H1 (cell line): ENCODE results near the gene STX18. TPM values are rescaled to one million over a fixed set of nuclear protein-coding genes. Genes with fewer than 3 reads are reported as not detected.

ENCODE experiments used
- CTCF ChIA-PET: fragments of 300-600 bp; sonication (Branson Sonifier 250); formaldehyde crosslinking; loops from one replicate; lab custom pipeline; 2021; ENCODE audit not compliant: partially characterized antibody; lab: Charles Lee
- POLR2A ChIA-PET: fragments of 300-600 bp; sonication (Branson Sonifier 250); formaldehyde crosslinking; loops from one replicate; lab custom pipeline; 2021; ENCODE audit warnings: inconsistent platforms; ENCODE audit not compliant: partially characterized antibody; lab: Charles Lee
- DNase-seq, 2 experiments: peaks; one replicate each; pipeline versions ENCODE4 v3.0.0 to v3.0.0-alpha.2; 2010 to 2022; ENCODE audit warnings: low spot score in 2 of 2, low read depth in 1 of 2, mixed read lengths in 1 of 2
- FAIRE-seq: peaks from 2 replicates; lab custom pipeline; 2011; peaks lifted over from hg19 to GRCh38; lab: Jason Lieb, UNC
- H2AFZ ChIP-seq: 2 replicates; pipeline ENCODE4 v1.8.1; 2012; ENCODE audit warnings: low read length, inconsistent platforms
- H2AK5ac ChIP-seq: 2 replicates; pipeline ENCODE4 v1.6.1; 2013; ENCODE audit warnings: low read depth, low read length
- H2BK120ac ChIP-seq: replicated peaks from 2 replicates; pipeline ENCODE3; 2013; ENCODE audit warnings: low read depth, low read length, inconsistent platforms
- H2BK12ac ChIP-seq: 2 replicates; pipeline ENCODE4 v1.6.1; 2013; ENCODE audit warnings: low read depth, low read length
- H2BK15ac ChIP-seq: 2 replicates; pipeline ENCODE4 v1.6.1; 2013; ENCODE audit warnings: low read length
- H2BK20ac ChIP-seq: 2 replicates; pipeline ENCODE4 v1.6.1; 2013; ENCODE audit warnings: low read length
- H2BK5ac ChIP-seq: 2 replicates; pipeline ENCODE4 v1.6.1; 2013; ENCODE audit warnings: low read depth, low read length
- H3K14ac ChIP-seq: 2 replicates; pipeline ENCODE4 v1.6.1; 2013; ENCODE audit warnings: inconsistent platforms; ENCODE audit not compliant: insufficient read length
- H3K18ac ChIP-seq: 2 replicates; pipeline ENCODE4 v1.6.1; 2013; ENCODE audit warnings: low read length; ENCODE audit errors: extremely low read depth
- H3K23ac ChIP-seq: 2 replicates; pipeline ENCODE4 v1.6.1; 2013; ENCODE audit warnings: inconsistent platforms; ENCODE audit not compliant: insufficient read length
- H3K23me2 ChIP-seq: 2 replicates; pipeline ENCODE4 v1.6.1; 2013; ENCODE audit warnings: low read depth, low read length
- H3K27ac ChIP-seq: 2 replicates; pipeline ENCODE4 v1.6.1; 2011; ENCODE audit warnings: low read depth, low read length, inconsistent platforms
- H3K27me3 ChIP-seq, 4 experiments: replicated peaks in 1 of 4; 1 replicate in 1 of 4; 2 replicates in 3 of 4; pipeline versions ENCODE4 v1.6.1 to v1.8.1; 2011 to 2013; ENCODE audit warnings: low read length in 3 of 4, mild to moderate bottlenecking in 3 of 4, inconsistent platforms in 2 of 4, mixed read lengths in 2 of 4, moderate library complexity in 1 of 4; ENCODE audit not compliant: control insufficient read depth in 3 of 4, insufficient read depth in 3 of 4; ENCODE audit errors: extremely low read depth in 1 of 4
- H3K36me3 ChIP-seq, 4 experiments: 2 replicates each; pipeline versions ENCODE4 v1.6.1 to v1.8.1; 2011 to 2013; ENCODE audit warnings: mild to moderate bottlenecking in 4 of 4, low read length in 3 of 4, moderate library complexity in 2 of 4, control low read depth in 1 of 4, inconsistent platforms in 1 of 4; ENCODE audit not compliant: insufficient read depth in 4 of 4, control insufficient read depth in 2 of 4
- H3K4ac ChIP-seq: replicated peaks from 2 replicates; pipeline ENCODE3; 2013; ENCODE audit warnings: low read length, low read depth, mixed read lengths, inconsistent platforms; ENCODE audit not compliant: insufficient read length
- H3K4me1 ChIP-seq, 4 experiments: replicated peaks in 1 of 4; 1 replicate in 1 of 4; 2 replicates in 3 of 4; pipeline versions ENCODE4 v1.6.1 to v1.8.1; 2011 to 2013; ENCODE audit warnings: low read length in 3 of 4, inconsistent platforms in 2 of 4, mixed read lengths in 1 of 4; ENCODE audit not compliant: insufficient read depth in 4 of 4, control insufficient read depth in 3 of 4
- H3K4me2 ChIP-seq, 2 experiments: 2 replicates each; pipeline versions ENCODE4 v1.6.1 to v1.8.1; 2011 to 2013; ENCODE audit warnings: low read depth in 2 of 2, low read length in 2 of 2, control low read depth in 1 of 2, inconsistent platforms in 1 of 2, mild to moderate bottlenecking in 1 of 2; ENCODE audit not compliant: insufficient read depth in 1 of 2
- H3K4me3 ChIP-seq, 4 experiments: fragments of 200-600, 300-600 bp in 1 of 4; sonication (generic), shearing (Covaris generic), sonication (Bioruptor Twin) in 1 of 4; 2 replicates each; pipeline versions ENCODE4 v1.5.1 to v1.8.1; 2011 to 2016; ENCODE audit warnings: low read length in 4 of 4, low read depth in 3 of 4, control low read depth in 2 of 4, inconsistent platforms in 2 of 4, mild to moderate bottlenecking in 2 of 4, mixed read lengths in 1 of 4, moderate library complexity in 1 of 4; ENCODE audit not compliant: insufficient read depth in 2 of 4; ENCODE audit errors: extremely low read depth in 1 of 4
- H3K56ac ChIP-seq: replicated peaks from 2 replicates; pipeline ENCODE3; 2013; ENCODE audit warnings: low read depth, mild to moderate bottlenecking, mixed read lengths, low read length, inconsistent platforms; ENCODE audit not compliant: insufficient read length
- H3K79me1 ChIP-seq: 2 replicates; pipeline ENCODE4 v1.6.1; 2013; ENCODE audit warnings: low read depth, low read length, control low read depth
- H3K79me2 ChIP-seq, 2 experiments: 2 replicates each; pipeline versions ENCODE4 v1.6.1 to v1.8.1; 2012 to 2013; ENCODE audit warnings: low read length in 2 of 2, mild to moderate bottlenecking in 2 of 2, inconsistent platforms in 1 of 2; ENCODE audit not compliant: insufficient read depth in 2 of 2, control insufficient read depth in 1 of 2
- H3K9ac ChIP-seq, 4 experiments: replicated peaks in 1 of 4; 1 replicate in 1 of 4; 2 replicates in 3 of 4; pipeline versions ENCODE4 v1.6.1 to v1.8.1; 2011 to 2013; ENCODE audit warnings: low read depth in 3 of 4, low read length in 3 of 4, control low read depth in 2 of 4, mild to moderate bottlenecking in 2 of 4, moderate library complexity in 2 of 4, inconsistent platforms in 1 of 4; ENCODE audit errors: extremely low read depth in 1 of 4
- H3K9me3 ChIP-seq, 2 experiments: 2 replicates each; pipeline versions ENCODE4 v1.6.1 to v1.8.1; 2012 to 2013; ENCODE audit warnings: mild to moderate bottlenecking in 2 of 2, moderate library complexity in 2 of 2, control low read depth in 1 of 2, inconsistent platforms in 1 of 2, low read depth in 1 of 2, low read length in 1 of 2, mixed read lengths in 1 of 2; ENCODE audit not compliant: insufficient read depth in 2 of 2
- H4K20me1 ChIP-seq, 2 experiments: replicated peaks in 1 of 2; 2 replicates each; pipeline versions ENCODE3 to v1.8.1; 2011 to 2013; ENCODE audit warnings: inconsistent platforms in 2 of 2, low read length in 2 of 2, mild to moderate bottlenecking in 1 of 2; ENCODE audit not compliant: insufficient read depth in 2 of 2, control insufficient read depth in 1 of 2
- H4K5ac ChIP-seq: 2 replicates; pipeline ENCODE4 v1.6.1; 2013; ENCODE audit warnings: low read length, low read depth, mixed read lengths, inconsistent platforms; ENCODE audit not compliant: insufficient read length
- H4K8ac ChIP-seq: 2 replicates; pipeline ENCODE4 v1.8.0; 2013; ENCODE audit warnings: mild to moderate bottlenecking, moderate library complexity, low read length, inconsistent platforms; ENCODE audit not compliant: insufficient read depth; ENCODE audit errors: extremely low read depth
- H4K91ac ChIP-seq: replicated peaks from 2 replicates; pipeline ENCODE3; 2013; ENCODE audit warnings: low read length, mixed read lengths, inconsistent platforms; ENCODE audit not compliant: insufficient read length
- BACH1 ChIP-seq: IDR thresholded peaks from 2 replicates; pipeline ENCODE4 v1.6.1; 2012; ENCODE audit warnings: low read length, improper control_type of control experiment
- BRCA1 ChIP-seq: IDR thresholded peaks from 2 replicates; pipeline ENCODE4 v1.6.1; 2012; ENCODE audit warnings: low read depth, low read length, improper control_type of control experiment
- TAF1 ChIP-seq: IDR thresholded peaks from 2 replicates; pipeline ENCODE4 v1.6.1; 2011; ENCODE audit warnings: mild to moderate bottlenecking, low read depth, low read length
- WGBS, 2 experiments: shearing (Covaris generic) in 1 of 2; methylation state at CpG; one replicate each; pipeline versions ENCODE4 v1.1.6 to v1.1.7; 2013 to 2015; ENCODE audit warnings: low lambda C conversion rate in 2 of 2, mixed read lengths in 2 of 2, inconsistent platforms in 1 of 2, low coverage in 1 of 2, missing lambda C conversion rate in 1 of 2; ENCODE audit not compliant: insufficient replicate concordance in 2 of 2, insufficient coverage in 1 of 2, insufficient read length in 1 of 2; ENCODE audit errors: extremely low coverage in 1 of 2, missing lambda C conversion rate in 1 of 2; 5-methylcytosine and 5-hydroxymethylcytosine counted together
- polyA plus RNA-seq, 7 experiments: library from polyadenylated mRNA; depleted of rRNA in 3 of 7; stranded (reverse) in 5 of 7; unstranded in 2 of 7; fragments of >200 nt in 5 of 7; fragments of 200-250 nt in 2 of 7; gene quantifications; 1 replicate in 5 of 7; 2 replicates in 1 of 7; 4 replicates in 1 of 7; pipeline versions ENCODE4 v1.2.1 to v1.2.3, GENCODE V29; 2011 to 2013; ENCODE audit warnings: missing spikeins in 2 of 7, mixed read lengths in 2 of 7
- total RNA-seq: library from RNA; stranded (reverse); fragmentation: NEBNext Ultra II Directional; extraction: Animal tissue kit (Norgen Biotek cat#: 25700); gene quantifications from 2 replicates; pipeline ENCODE4 v1.2.1, GENCODE V29; 2021

The STX18 gene
- total and polyA plus RNA-seq, 2 of the 8 experiments (the other 6 are each of a cell fraction or from before 2014, with no cell fraction given): 14.6 to 18.3 TPM

DNA sequence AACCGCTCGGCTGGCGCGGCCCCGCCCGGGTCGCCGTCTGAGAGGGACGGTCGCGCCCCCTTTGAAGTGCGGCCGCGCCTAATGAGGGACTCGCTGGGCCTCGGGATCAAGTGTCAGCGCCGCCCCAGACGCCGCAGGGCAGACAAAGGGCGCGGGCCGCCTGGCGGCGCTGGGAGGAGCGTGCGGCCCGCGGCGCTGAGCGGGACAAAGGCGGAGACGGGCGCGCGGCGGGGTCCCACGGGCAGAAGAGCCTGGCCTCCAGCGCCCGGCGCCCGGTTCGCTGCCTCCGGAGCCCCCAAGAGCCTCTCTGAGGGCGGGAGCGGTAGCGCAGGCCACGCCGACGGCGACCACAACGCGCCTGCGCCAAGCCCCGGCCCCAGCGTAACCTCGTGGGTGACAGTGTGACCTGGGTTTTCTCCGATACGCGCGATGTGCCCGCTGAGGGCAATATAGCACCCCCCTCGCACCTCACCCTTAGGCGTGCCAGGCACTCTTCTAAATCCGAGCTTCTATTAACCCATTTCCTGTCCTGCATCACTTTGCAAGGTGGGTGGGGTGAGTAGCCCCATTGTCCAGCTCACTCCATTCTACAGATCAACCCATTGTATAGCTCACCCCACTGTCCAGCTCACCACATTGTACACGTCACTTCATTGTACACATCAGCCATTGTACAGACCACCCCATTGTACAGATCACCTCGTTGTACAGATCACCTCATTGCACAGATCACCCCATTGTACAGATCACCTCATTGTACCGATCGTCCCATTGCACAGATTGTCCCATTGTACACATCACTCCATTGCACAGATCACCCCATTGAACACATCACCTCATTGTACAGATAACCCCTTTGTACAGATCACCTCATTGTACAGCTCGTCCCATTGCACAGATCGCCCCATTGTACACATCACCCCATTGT is 33.7 kb upstream of the STX18 start:
- no peak overlapping the region for H3K23ac ChIP-seq
- POLR2A ChIA-PET: interaction anchor here (0.6 to 1.8 kb wide), 8 partner anchors 9 to 202 kb away, joined by 3 to 5 read pairs (median 3); no protein-coding TSS in a partner anchor
- TF ChIP-seq BACH1: no peak
- 0 out of 2 replicates have a peak, but pooled peaks have one; percentile 33 for TF ChIP-seq TAF1
- TF ChIP-seq BRCA1: no peak

More for the DNA sequence above, 33.7 kb upstream of the STX18 start:
- 19% methylated on average over 55 of the region's 71 CpGs; no CpG with 5 or more reads in 1 of the 2 experiments for WGBS, 2 experiments
- Histone ChIP-seq H3K18ac (peak overlapping the region; percentile 19), H3K23me2 (peaks cover 4% of the 10 kb centered on the region; the same call in 1 of the 2 replicates), H3K27ac (no peak overlapping the region), H3K36me3 (no peaks in the 10 kb centered on the region), H3K9me3 (no peaks in the 10 kb centered on the region), H4K20me1 (peaks cover 10 to 22% of the 10 kb centered on the region in 2 experiments), H2AFZ (peak overlapping the region; percentile 18; the same call in 1 of the 2 replicates), H3K4me1 (peaks cover 4 to 11% (median 7%) of the 10 kb centered on the region in 4 experiments; a peak in 4 of 7 replicates), H2BK120ac (no peak overlapping the region), H3K79me1 (no peaks in the 10 kb centered on the region), H2AK5ac (peak overlapping the region; percentile 44; the same call in 1 of the 2 replicates), H4K91ac (no peak overlapping the region), H3K9ac (peak overlapping the region in 1 of 4 experiments; percentile 19; a peak in 2 of 7 replicates), H3K14ac (no peak overlapping the region), H3K56ac (no peak overlapping the region), H2BK15ac (peak overlapping the region; percentile 54; the same call in 1 of the 2 replicates), H3K4me3 (peak overlapping the region; percentile 28 to 63 (median 50); a peak in 7 of 8 replicates), H2BK5ac (no peak overlapping the region), H4K8ac (peak overlapping the region; percentile 54; the same call in 1 of the 2 replicates), H3K4ac (no peak overlapping the region), H3K79me2 (no peaks in the 10 kb centered on the region; a peak in 1 of 4 replicates), H4K5ac (no peak overlapping the region), H3K27me3 (peaks cover 0 to 27% (median 16%) of the 10 kb centered on the region in 4 experiments; a peak in 6 of 7 replicates), H2BK12ac (peak overlapping the region; percentile 28; the same call in 1 of the 2 replicates), H3K4me2 (peak overlapping the region; percentile 66 to 77), H2BK20ac (no peak overlapping the region)
- CTCF ChIA-PET: interaction anchor here (0.5 to 3.3 kb wide), 25 partner anchors 11 to 921 kb away, joined by 3 to 17 read pairs (median 4); no protein-coding TSS in a partner anchor
- no peak for FAIRE-seq
- peak; percentile 54 to 83 for DNase-seq
